Measurements from ENCODE around the gene CA4. TPM values are rescaled to one million over a fixed set of nuclear protein-coding genes. Genes with fewer than 3 reads are reported as not detected.
A peak's percentile ranks its signal among the peaks of the same experiment; 100 is the strongest.
"Not testable (repeated sequence)": the region's sequence is repeated elsewhere in the genome, so short reads cannot be mapped to it uniquely, and the experiment has no call there.

The CA4 gene
- polyA plus RNA-seq (ENCODE audit: low read depth in 6 of 6), result not detected

- DNase-seq, result no peak
Measured at GRCh38 chr17:60149691-60150582, at the start of gene CA4. CA4 (plus strand) TSS chr17:60149973; CDS start chr17:60150035, 62 bp downstream.

GRCh38 chr17:60100577-60100976, 49.2 kb upstream of the CA4 start:
- not testable (repeated sequence) for DNase-seq; H3K27me3 Mint-ChIP-seq; H3K9me3 Mint-ChIP-seq; H3K27ac Mint-ChIP-seq; ATAC-seq (ENCODE audit: low read depth in 2 of 2); H3K4me3 Mint-ChIP-seq; H3K36me3 Mint-ChIP-seq
- peaks cover 18 to 35% (median 28%) of the 10 kb centered on the region in 3 donors for H3K4me1 Mint-ChIP-seq

More at GRCh38 chr17:60149691-60150582, at the start of gene CA4:
- Mint-ChIP-seq H3K9me3 (peaks cover 0 to 3% (median 0%) of the 10 kb centered on the region in 7 donors), H3K27me3 (peaks cover 62 to 93% (median 75%) of the 10 kb centered on the region in 3 donors), H3K4me3 (peak within 1 kb of the TSS; percentile 21 to 87 (median 67)), H3K27ac (no peak within 1 kb of the TSS), H3K36me3 (no peaks in the 10 kb centered on the region), H3K4me1 (peaks cover 10 to 13% (median 13%) of the 10 kb centered on the region in 3 donors)
- ATAC-seq (ENCODE audit: low read depth in 2 of 2), result peak in 1 of 2 donors; percentile 30

- not testable (repeated sequence) for DNase-seq; H3K36me3 Mint-ChIP-seq; ATAC-seq (ENCODE audit: low read depth in 2 of 2); H3K27me3 Mint-ChIP-seq; H3K9me3 Mint-ChIP-seq
- peaks cover 18 to 36% (median 28%) of the 10 kb centered on the region in 3 donors for H3K4me1 Mint-ChIP-seq
- peak overlapping the region; percentile 51 to 89 (median 72) for H3K4me3 Mint-ChIP-seq
- peak overlapping the region; percentile 13 to 89 (median 67) for H3K27ac Mint-ChIP-seq
Measured at GRCh38 chr17:60102015-60102631, 47.6 kb upstream of the CA4 start.

- Mint-ChIP-seq H3K4me1 (peaks cover 18 to 39% (median 30%) of the 10 kb centered on the region in 3 donors), H3K9me3 (no peaks in the 10 kb centered on the region), H3K36me3 (no peaks in the 10 kb centered on the region), H3K27me3 (no peaks in the 10 kb centered on the region), H3K4me3 (peak overlapping the region; percentile 51 to 89 (median 72)), H3K27ac (peak overlapping the region in 4 of 6 donors; percentile 51 to 89 (median 86))
- peak; percentile 69 for DNase-seq
- ATAC-seq (ENCODE audit: low read depth in 2 of 2), result peak; percentile 96 to 97
Measured at GRCh38 chr17:60102632-60103096, 47.1 kb upstream of the CA4 start.

GRCh38 chr17:60103957-60104356, 45.8 kb upstream of the CA4 start:
- peaks cover 18 to 42% (median 30%) of the 10 kb centered on the region in 3 donors for H3K4me1 Mint-ChIP-seq
- no peaks in the 10 kb centered on the region for H3K36me3 Mint-ChIP-seq
- H3K27me3 Mint-ChIP-seq, result no peaks in the 10 kb centered on the region
- no peak for DNase-seq
- no peak for ATAC-seq (ENCODE audit: low read depth in 2 of 2)
- H3K4me3 Mint-ChIP-seq, result no peak overlapping the region
- no peaks in the 10 kb centered on the region for H3K9me3 Mint-ChIP-seq
- H3K27ac Mint-ChIP-seq, result peak overlapping the region in 1 of 6 donors; percentile 62

GRCh38 chr17:60106340-60107059, 43.3 kb upstream of the CA4 start:
- peak; percentile 22 to 39 for ATAC-seq (ENCODE audit: low read depth in 2 of 2)
- Mint-ChIP-seq H3K27me3 (no peaks in the 10 kb centered on the region), H3K36me3 (no peaks in the 10 kb centered on the region), H3K27ac (peak overlapping the region in 3 of 6 donors; percentile 42 to 49 (median 48)), H3K9me3 (no peaks in the 10 kb centered on the region), H3K4me1 (peaks cover 18 to 42% (median 30%) of the 10 kb centered on the region in 3 donors), H3K4me3 (peak overlapping the region in 2 of 8 donors; percentile 44 to 62)
- DNase-seq, result no peak

- H3K27me3 Mint-ChIP-seq, result no peaks in the 10 kb centered on the region
Measured at GRCh38 chr17:60107526-60108257, 42.1 kb upstream of the CA4 start.

GRCh38 chr17:60108309-60108708, 41.5 kb upstream of the CA4 start:
- not testable (repeated sequence) for H3K27ac Mint-ChIP-seq; H3K27me3 Mint-ChIP-seq; DNase-seq; H3K4me3 Mint-ChIP-seq; H3K36me3 Mint-ChIP-seq; H3K9me3 Mint-ChIP-seq; ATAC-seq (ENCODE audit: low read depth in 2 of 2)
- peaks cover 10 to 30% (median 16%) of the 10 kb centered on the region in 3 donors for H3K4me1 Mint-ChIP-seq

More at GRCh38 chr17:60107526-60108257, 42.1 kb upstream of the CA4 start:
- Mint-ChIP-seq H3K27ac (peak overlapping the region in 1 of 6 donors; percentile 67), H3K4me1 (peaks cover 11 to 34% (median 22%) of the 10 kb centered on the region in 3 donors), H3K36me3 (no peaks in the 10 kb centered on the region), H3K4me3 (no peak overlapping the region), H3K9me3 (no peaks in the 10 kb centered on the region)
- no peak for ATAC-seq (ENCODE audit: low read depth in 2 of 2)
- DNase-seq, result no peak

GRCh38 chr17:60108712-60109111, 41.1 kb upstream of the CA4 start:
- H3K9me3 Mint-ChIP-seq, result no peaks in the 10 kb centered on the region
- peaks cover 10 to 27% (median 14%) of the 10 kb centered on the region in 3 donors for H3K4me1 Mint-ChIP-seq
- no peak for DNase-seq
- no peak overlapping the region for H3K27ac Mint-ChIP-seq
- H3K36me3 Mint-ChIP-seq, result no peaks in the 10 kb centered on the region
- H3K27me3 Mint-ChIP-seq, result no peaks in the 10 kb centered on the region
- no peak overlapping the region for H3K4me3 Mint-ChIP-seq
- ATAC-seq (ENCODE audit: low read depth in 2 of 2), result no peak

GRCh38 chr17:60109161-60109560, 40.6 kb upstream of the CA4 start:
- Mint-ChIP-seq H3K27me3 (no peaks in the 10 kb centered on the region), H3K27ac (no peak overlapping the region), H3K4me1 (peaks cover 10 to 23% (median 14%) of the 10 kb centered on the region in 3 donors), H3K4me3 (no peak overlapping the region), H3K9me3 (no peaks in the 10 kb centered on the region), H3K36me3 (no peaks in the 10 kb centered on the region)
- ATAC-seq (ENCODE audit: low read depth in 2 of 2) (no peak), DNase-seq (no peak)

GRCh38 chr17:60110586-60110985, 39.2 kb upstream of the CA4 start:
- Mint-ChIP-seq H3K4me3 (no peak overlapping the region), H3K27ac (peak overlapping the region in 1 of 6 donors; percentile 21), H3K9me3 (no peaks in the 10 kb centered on the region), H3K27me3 (no peaks in the 10 kb centered on the region), H3K4me1 (peaks cover 10 to 23% (median 14%) of the 10 kb centered on the region in 3 donors), H3K36me3 (no peaks in the 10 kb centered on the region)
- ATAC-seq (ENCODE audit: low read depth in 2 of 2), result no peak
- no peak for DNase-seq

GRCh38 chr17:60111661-60112060, 38.1 kb upstream of the CA4 start:
- H3K4me1 Mint-ChIP-seq, result peaks cover 3 to 12% (median 7%) of the 10 kb centered on the region in 3 donors
- not testable (repeated sequence) for H3K9me3 Mint-ChIP-seq; DNase-seq; H3K27me3 Mint-ChIP-seq; H3K36me3 Mint-ChIP-seq; H3K4me3 Mint-ChIP-seq; ATAC-seq (ENCODE audit: low read depth in 2 of 2); H3K27ac Mint-ChIP-seq
